Measurements from ENCODE around the gene IL4I1. TPM values are rescaled to one million over a fixed set of nuclear protein-coding genes. Genes with fewer than 3 reads are reported as not detected.

The IL4I1 gene
- total RNA-seq, 1 experiment from 2014 or later = 1.5 TPM

- intact Hi-C loops (cut with micrococcal nuclease; ENCODE audit: unreplicated experiment) (no loop called here), in situ Hi-C loops (cut with HindIII; ENCODE audit: low pct_unique_long_range_greater_than_20kb, low sequenced_read_pairs) (no loop called here)
- ChIA-PET POLR2A (no interaction called here), CTCF (no interaction called here)
- Histone ChIP-seq H3K36me3 (ENCODE audit: control insufficient read depth, insufficient read depth, low read length) (no peaks in the 10 kb centered on the region; the same call in 1 of the 2 replicates), H3K4me3 (ENCODE audit: low read depth in 2 of 2, low read length in 2 of 2) (no peak overlapping the region), H3K4me1 (ENCODE audit: control insufficient read depth, insufficient read depth, low read length) (no peaks in the 10 kb centered on the region), H3K27me3 (ENCODE audit: control insufficient read depth, insufficient read depth, low read length) (no peaks in the 10 kb centered on the region), H3K27ac (ENCODE audit: low read length) (no peak overlapping the region), H3K9me3 (ENCODE audit: control insufficient read depth, insufficient read depth, low read depth, low read length) (no peaks in the 10 kb centered on the region)
- TF ChIP-seq TCF7L2 (IDR thresholded peaks at IDR 0.05; ENCODE audit: low read depth, low read length) = no peak
- no peak for TF ChIP-seq SIN3A (IDR thresholded peaks at IDR 0.05; ENCODE audit: borderline replicate concordance, insufficient read depth, low read depth, low read length)
- no peak for TF ChIP-seq POLR2AphosphoS5 (IDR thresholded peaks at IDR 0.05; ENCODE audit: low read depth, low read length)
- no peak for TF ChIP-seq REST (IDR thresholded peaks at IDR 0.05; ENCODE audit: insufficient read depth in 1 of 2, low read depth in 2 of 2, low read length in 1 of 2)
- TF ChIP-seq CTCF (IDR thresholded peaks at IDR 0.05) = no peak
- BruUV-seq (replicated peaks) = no TSS peak
- ATAC-seq (no peak), DNase-seq (ENCODE audit: low read depth, low spot score) (no peak)
Observed at GRCh38 chr19:49912965-49913685, 16.4 kb upstream of the IL4I1 start.

DNA sequence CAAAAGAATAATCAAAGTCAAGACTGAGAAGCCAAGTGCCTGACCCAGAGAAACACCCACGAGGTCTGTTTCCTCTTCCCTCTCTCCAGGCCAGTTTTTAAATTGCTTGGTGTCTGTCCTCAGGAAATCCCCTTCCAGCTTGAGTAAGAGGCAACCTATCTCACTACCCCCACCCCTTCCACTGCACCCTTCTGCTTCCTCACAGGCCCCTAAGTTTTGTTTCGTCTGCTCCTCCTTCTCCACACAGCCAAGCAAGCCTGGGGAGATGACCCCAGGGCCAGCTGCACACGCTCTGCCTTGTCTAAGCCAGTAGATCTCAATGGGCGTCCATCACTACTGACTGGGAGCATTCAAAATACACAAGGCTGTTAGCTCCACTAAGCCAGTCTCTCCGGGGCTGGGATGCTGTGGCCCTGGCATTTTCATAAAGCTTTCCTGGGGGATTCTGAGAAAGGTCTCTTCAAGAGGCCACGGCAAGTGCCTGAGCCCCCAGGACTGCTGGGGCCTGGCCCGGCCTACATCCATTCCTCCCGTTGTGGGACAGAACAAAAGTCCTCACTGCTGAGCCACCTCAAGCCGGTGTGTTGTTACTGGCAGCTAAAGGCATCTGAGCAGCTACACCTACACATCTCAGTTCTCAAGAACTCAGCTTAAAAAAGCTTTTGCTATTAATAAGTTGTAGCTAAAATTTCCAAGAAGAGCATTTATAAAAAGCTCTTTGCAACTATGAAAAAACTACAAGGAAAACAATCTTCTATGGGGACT lies 14.9 kb upstream of the IL4I1 start:
- BruUV-seq (replicated peaks) = no TSS peak
- ATAC-seq (no peak), DNase-seq (ENCODE audit: low read depth, low spot score) (no peak)
- ChIA-PET CTCF (interaction anchor here (0.6 kb wide), 1 partner anchor 18 kb away, joined by 3 read pairs; no protein-coding TSS in a partner anchor), POLR2A (interaction anchor here (0.6 kb wide), 2 partner anchors 17 to 114 kb away, joined by 4 read pairs; no protein-coding TSS in a partner anchor)
- no peak overlapping the region for H3K27ac ChIP-seq (ENCODE audit: low read length)
- intact Hi-C loops (cut with micrococcal nuclease; ENCODE audit: unreplicated experiment) = no loop called here
- H3K36me3 ChIP-seq (ENCODE audit: control insufficient read depth, insufficient read depth, low read length) = no peaks in the 10 kb centered on the region; the same call in 1 of the 2 replicates
- H3K4me1 ChIP-seq (ENCODE audit: control insufficient read depth, insufficient read depth, low read length) = no peaks in the 10 kb centered on the region
- no peak overlapping the region for H3K4me3 ChIP-seq (ENCODE audit: low read depth in 2 of 2, low read length in 2 of 2)
- H3K27me3 ChIP-seq (ENCODE audit: control insufficient read depth, insufficient read depth, low read length) = no peaks in the 10 kb centered on the region
- H3K9me3 ChIP-seq (ENCODE audit: control insufficient read depth, insufficient read depth, low read depth, low read length) = no peaks in the 10 kb centered on the region
- in situ Hi-C loops (cut with HindIII; ENCODE audit: low pct_unique_long_range_greater_than_20kb, low sequenced_read_pairs) = no loop called here
- TF ChIP-seq SIN3A (IDR thresholded peaks at IDR 0.05; ENCODE audit: borderline replicate concordance, insufficient read depth, low read depth, low read length) (no peak), POLR2AphosphoS5 (IDR thresholded peaks at IDR 0.05; ENCODE audit: low read depth, low read length) (no peak), REST (IDR thresholded peaks at IDR 0.05; ENCODE audit: insufficient read depth in 1 of 2, low read depth in 2 of 2, low read length in 1 of 2) (no peak), TCF7L2 (IDR thresholded peaks at IDR 0.05; ENCODE audit: low read depth, low read length) (no peak), CTCF (IDR thresholded peaks at IDR 0.05) (no peak)

All from Panc1 (cell line).